CD4-positive, alpha-beta memory T cell (primary cell): ENCODE data around the gene RTL5. TPM values are rescaled to one million over a fixed set of nuclear protein-coding genes. Genes with fewer than 3 reads are reported as not detected.

Experiments
- CTCF ChIA-PET: fragments of 350-600 bp; sonication (Branson Sonifier 250); formaldehyde crosslinking; loops from one replicate; lab custom pipeline; 2021; ENCODE audit warnings: inconsistent platforms; ENCODE audit not compliant: partially characterized antibody; lab: Charles Lee
- POLR2A ChIA-PET: fragments of 350-600 bp; sonication (Branson Sonifier 250); formaldehyde crosslinking; loops from one replicate; lab custom pipeline; 2021; ENCODE audit not compliant: partially characterized antibody; lab: Charles Lee
- DNase-seq, 5 donors: peaks; one replicate each; pipeline versions ENCODE4 v3.0.0 to v3.0.0-alpha.2; 2020 to 2022; ENCODE audit warnings: mixed read lengths in 1 of 5
- H3K27ac ChIP-seq: one replicate; pipeline ENCODE4 v1.7.0; 2013; ENCODE audit warnings: low read depth, low read length
- H3K27me3 ChIP-seq: 2 replicates; pipeline ENCODE4 v1.7.0; 2013; ENCODE audit warnings: mild to moderate bottlenecking, low read length, moderate library complexity; ENCODE audit not compliant: insufficient read depth
- H3K36me3 ChIP-seq: 2 replicates; pipeline ENCODE4 v1.7.0; 2013; ENCODE audit warnings: mild to moderate bottlenecking, low read length, moderate library complexity; ENCODE audit not compliant: insufficient read depth
- H3K4me1 ChIP-seq: 2 replicates; pipeline ENCODE4 v1.7.0; 2013; ENCODE audit warnings: mild to moderate bottlenecking, low read length, moderate library complexity; ENCODE audit not compliant: insufficient read depth
- H3K4me3 ChIP-seq, 2 donors: one replicate each; pipeline ENCODE4 v1.7.0; 2013; ENCODE audit warnings: low read length in 2 of 2, mild to moderate bottlenecking in 1 of 2
- H3K9me3 ChIP-seq, 2 donors: one replicate each; pipeline ENCODE4 v1.7.0; 2013; ENCODE audit warnings: low read length in 2 of 2, control low read depth in 1 of 2; ENCODE audit not compliant: control insufficient read depth in 1 of 2
- H3K27ac Mint-ChIP-seq, 7 donors: one replicate each; pipeline ENCODE4 v1.8.0; 2020 to 2021; ENCODE audit warnings: mixed read lengths in 7 of 7, mild to moderate bottlenecking in 6 of 7, inconsistent platforms in 3 of 7, moderate library complexity in 3 of 7
- H3K27me3 Mint-ChIP-seq, 2 donors: one replicate each; pipeline ENCODE4 v1.8.0; 2020 to 2021; ENCODE audit warnings: mixed read lengths in 2 of 2
- H3K36me3 Mint-ChIP-seq, 2 donors: one replicate each; pipeline ENCODE4 v1.8.0; 2020 to 2021; ENCODE audit warnings: mixed read lengths in 2 of 2, inconsistent platforms in 1 of 2, mild to moderate bottlenecking in 1 of 2
- H3K4me1 Mint-ChIP-seq, 4 donors: one replicate each; pipeline ENCODE4 v1.8.0; 2020 to 2021; ENCODE audit warnings: mixed read lengths in 4 of 4, mild to moderate bottlenecking in 1 of 4
- H3K4me3 Mint-ChIP-seq, 8 donors: one replicate each; pipeline ENCODE4 v1.8.0; 2020 to 2021; ENCODE audit warnings: mixed read lengths in 8 of 8, mild to moderate bottlenecking in 7 of 8, moderate library complexity in 6 of 8, inconsistent platforms in 3 of 8
- H3K9me3 Mint-ChIP-seq, 8 donors: one replicate each; pipeline ENCODE4 v1.8.0; 2020 to 2021; ENCODE audit warnings: mixed read lengths in 8 of 8, mild to moderate bottlenecking in 5 of 8, inconsistent platforms in 3 of 8, moderate library complexity in 1 of 8
- intact Hi-C: fragments of 100-400 bp; cut with micrococcal nuclease; formaldehyde crosslinking; loops from one replicate; pipeline ENCODE4 v1.15.1; 2023
- polyA plus RNA-seq, 2 donors: library from polyadenylated mRNA; unstranded; fragments of 300-500 nt; fragmentation: Illumina TruSeq; gene quantifications; one replicate each; pipeline ENCODE4 v1.2.3, GENCODE V29; 2021
- total RNA-seq, 2 experiments: library from RNA; stranded (reverse); gene quantifications; one replicate each; pipeline ENCODE4 v1.2.3, GENCODE V29; 2021

Gene RTL5
- total and polyA plus RNA-seq, 4 experiments from 2014 or later = 0.20 to 8.4 (median 7.8) TPM; not detected in 1

DNA sequence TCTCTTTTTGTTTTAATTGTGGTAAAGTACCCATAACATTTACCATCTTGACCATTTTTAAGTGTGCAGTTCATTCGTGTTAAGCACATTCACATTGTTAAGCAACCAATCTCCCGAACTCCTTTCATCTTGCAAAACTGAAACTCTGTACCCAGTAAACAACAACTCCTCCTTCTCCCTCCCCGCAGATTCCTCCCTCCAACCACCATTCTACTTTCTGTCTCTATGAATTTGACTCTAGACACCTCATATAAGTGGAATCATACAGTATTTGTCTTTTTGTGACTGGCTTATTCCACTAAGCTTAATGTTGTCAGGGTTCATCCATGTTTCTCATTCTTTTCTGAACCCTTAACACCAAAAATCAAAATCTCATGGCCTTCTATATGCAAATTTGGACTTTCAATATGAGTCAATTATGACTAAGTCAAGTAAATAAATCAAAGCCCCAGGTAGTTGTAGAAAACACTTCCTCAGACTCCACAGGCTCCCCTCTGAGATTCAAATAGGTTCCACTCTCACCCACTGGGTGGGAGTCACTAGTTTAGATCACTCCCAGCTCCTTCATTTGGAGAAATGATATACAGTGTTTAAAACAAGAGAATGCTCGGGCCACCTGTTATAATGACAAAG lies 9.8 kb upstream of the RTL5 start:
- peak overlapping the region; percentile 9 to 83 (median 31) for H3K4me3 Mint-ChIP-seq
- Histone ChIP-seq H3K36me3 (no peaks in the 10 kb centered on the region), H3K27me3 (no peaks in the 10 kb centered on the region), H3K9me3 (no peaks in the 10 kb centered on the region), H3K4me1 (peaks cover 40% of the 10 kb centered on the region), H3K4me3 (no peak overlapping the region), H3K27ac (no peak overlapping the region)
- CTCF ChIA-PET = interaction anchor here (1.0 to 1.7 kb wide), 2 partner anchors 9 to 14 kb away, joined by 3 to 5 read pairs; partner anchors contain the start of gene RTL5
- DNase-seq = no peak
- H3K27me3 Mint-ChIP-seq = no peaks in the 10 kb centered on the region
- peaks cover 19 to 52% (median 36%) of the 10 kb centered on the region in 4 donors for H3K4me1 Mint-ChIP-seq
- peaks cover 0 to 20% of the 10 kb centered on the region in 2 donors for H3K36me3 Mint-ChIP-seq
- H3K9me3 Mint-ChIP-seq = no peaks in the 10 kb centered on the region
- H3K27ac Mint-ChIP-seq = peak overlapping the region; percentile 11 to 93 (median 60)
- intact Hi-C loops = no loop called here
- POLR2A ChIA-PET = interaction anchor here (1.1 to 1.2 kb wide), 2 partner anchors 9 to 40 kb away, joined by 5 to 7 read pairs; partner anchors contain the start of genes PIN4 and RTL5

DNA sequence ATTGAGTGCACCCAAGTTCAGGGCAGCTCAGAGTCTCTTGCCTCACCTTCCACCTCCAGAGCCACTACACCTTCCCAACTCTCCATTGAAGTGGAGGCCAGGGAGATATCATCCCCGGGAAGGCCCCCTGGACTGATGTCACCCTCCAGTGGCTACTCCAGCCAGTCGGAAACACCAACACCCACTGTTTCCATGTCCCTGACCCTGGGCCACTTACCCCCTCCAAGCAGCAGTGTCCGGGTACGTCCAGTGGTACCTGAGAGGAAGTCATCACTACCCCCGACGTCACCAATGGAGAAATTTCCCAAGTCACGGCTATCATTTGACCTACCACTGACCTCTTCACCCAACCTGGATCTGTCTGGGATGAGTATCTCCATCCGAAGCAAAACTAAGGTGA lies 7.8 kb upstream of the RTL5 start:
- intact Hi-C loops = no loop called here
- no peaks in the 10 kb centered on the region for H3K9me3 Mint-ChIP-seq
- no peak overlapping the region for H3K4me3 Mint-ChIP-seq
- peaks cover 0 to 20% of the 10 kb centered on the region in 2 donors for H3K36me3 Mint-ChIP-seq
- Histone ChIP-seq H3K4me1 (peaks cover 35% of the 10 kb centered on the region), H3K9me3 (no peaks in the 10 kb centered on the region), H3K27ac (no peak overlapping the region), H3K27me3 (no peaks in the 10 kb centered on the region), H3K36me3 (no peaks in the 10 kb centered on the region), H3K4me3 (no peak overlapping the region)
- H3K4me1 Mint-ChIP-seq = peaks cover 14 to 46% (median 27%) of the 10 kb centered on the region in 4 donors
- CTCF ChIA-PET = no interaction called here
- no peaks in the 10 kb centered on the region for H3K27me3 Mint-ChIP-seq
- H3K27ac Mint-ChIP-seq = peak overlapping the region in 1 of 7 donors; percentile 27
- no peak for DNase-seq
- POLR2A ChIA-PET = no interaction called here

DNA sequence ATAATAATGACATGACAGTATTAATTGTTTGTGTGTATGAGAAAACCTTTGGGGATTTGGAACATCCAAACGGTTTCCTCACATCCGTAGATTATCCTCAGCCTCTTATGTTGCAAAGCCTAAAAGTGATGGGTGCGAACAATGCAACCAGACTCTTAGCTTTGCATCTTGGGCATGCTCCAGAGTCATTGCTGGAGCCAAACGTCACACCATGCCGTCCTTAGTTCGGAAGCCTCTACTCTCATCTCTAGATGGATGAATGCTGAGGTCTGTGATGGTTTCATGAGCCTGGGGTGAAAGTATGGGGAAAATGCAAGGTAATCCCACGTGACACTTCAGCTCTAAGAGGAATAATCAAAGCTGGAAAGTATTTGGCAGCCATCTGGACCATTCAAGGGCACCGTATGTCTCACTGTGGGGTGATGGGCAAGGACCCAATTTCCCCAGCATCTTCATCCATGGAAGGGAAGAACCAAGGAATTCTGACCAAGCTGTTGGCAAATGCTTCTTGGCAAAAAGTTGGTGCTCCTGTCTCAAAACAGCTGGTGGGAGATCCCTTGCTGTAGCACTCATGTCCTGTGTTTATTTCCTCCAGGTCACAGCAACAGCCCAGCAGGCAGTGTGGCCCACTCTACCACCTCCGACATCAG lies 6.3 kb upstream of the RTL5 start:
- no peak for DNase-seq
- peaks cover 0 to 14% of the 10 kb centered on the region in 2 donors for H3K36me3 Mint-ChIP-seq
- Histone ChIP-seq H3K4me1 (peaks cover 21% of the 10 kb centered on the region), H3K36me3 (no peaks in the 10 kb centered on the region), H3K4me3 (no peak overlapping the region), H3K9me3 (no peaks in the 10 kb centered on the region), H3K27ac (no peak overlapping the region), H3K27me3 (no peaks in the 10 kb centered on the region)
- peaks cover 6 to 30% (median 16%) of the 10 kb centered on the region in 4 donors for H3K4me1 Mint-ChIP-seq
- POLR2A ChIA-PET = no interaction called here
- intact Hi-C loops = no loop called here
- CTCF ChIA-PET = no interaction called here
- no peaks in the 10 kb centered on the region for H3K9me3 Mint-ChIP-seq
- no peaks in the 10 kb centered on the region for H3K27me3 Mint-ChIP-seq
- no peak overlapping the region for H3K4me3 Mint-ChIP-seq
- H3K27ac Mint-ChIP-seq = no peak overlapping the region

DNA sequence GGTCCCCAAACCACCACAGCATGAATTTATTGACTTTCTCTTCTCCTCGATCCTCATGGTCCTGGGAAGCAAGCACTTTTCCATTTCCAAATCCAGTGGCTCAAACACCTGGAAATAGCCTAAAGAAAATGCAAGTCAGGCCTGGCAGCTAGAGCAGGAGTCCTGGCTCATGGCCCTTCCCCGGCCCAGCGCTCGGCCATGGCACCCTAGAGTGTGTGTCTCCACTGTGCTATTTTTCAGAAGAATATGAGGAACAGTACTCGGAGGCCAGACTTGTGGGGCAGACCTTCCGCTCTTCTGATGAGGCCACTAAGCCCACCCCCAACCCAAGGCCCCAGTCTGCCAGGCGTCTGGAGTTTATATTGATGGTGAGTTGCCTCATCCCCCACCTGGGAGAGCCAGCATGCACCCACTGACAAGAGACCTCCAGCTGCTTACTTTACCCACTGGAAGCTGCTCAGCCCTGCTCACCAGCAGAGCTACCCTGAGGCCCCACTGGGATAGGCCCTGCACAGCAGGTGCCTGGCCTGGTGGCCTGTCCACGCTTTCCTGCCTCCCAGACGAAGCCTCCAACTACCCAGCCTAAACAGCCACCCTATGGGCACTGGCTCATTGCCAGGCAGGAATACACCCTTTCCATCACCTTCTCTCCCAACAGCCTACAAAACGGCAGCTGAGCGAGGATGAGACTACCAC lies 2.3 kb upstream of the RTL5 start:
- H3K36me3 Mint-ChIP-seq = peaks cover 0 to 2% of the 10 kb centered on the region in 2 donors
- Histone ChIP-seq H3K27ac (no peak overlapping the region), H3K4me1 (no peaks in the 10 kb centered on the region), H3K9me3 (no peaks in the 10 kb centered on the region), H3K4me3 (no peak overlapping the region), H3K27me3 (no peaks in the 10 kb centered on the region), H3K36me3 (no peaks in the 10 kb centered on the region)
- peaks cover 0 to 20% (median 10%) of the 10 kb centered on the region in 4 donors for H3K4me1 Mint-ChIP-seq
- H3K27ac Mint-ChIP-seq = no peak overlapping the region
- H3K9me3 Mint-ChIP-seq = no peaks in the 10 kb centered on the region
- H3K4me3 Mint-ChIP-seq = no peak overlapping the region
- DNase-seq = no peak
- intact Hi-C loops = loop anchor here (5.0 kb wide), 2 partner anchors 33 to 48 kb away; partner anchors contain the start of gene PIN4
- CTCF ChIA-PET = interaction anchor here (11.5 kb wide), 1 partner anchor 112 kb away, joined by 241 read pairs; no protein-coding TSS in a partner anchor
- peaks cover 0 to 1% of the 10 kb centered on the region in 2 donors for H3K27me3 Mint-ChIP-seq
- POLR2A ChIA-PET = interaction anchor here (1.3 kb wide), 1 partner anchor 47 kb away, joined by 3 read pairs; the partner anchor contains the start of gene PIN4

DNA sequence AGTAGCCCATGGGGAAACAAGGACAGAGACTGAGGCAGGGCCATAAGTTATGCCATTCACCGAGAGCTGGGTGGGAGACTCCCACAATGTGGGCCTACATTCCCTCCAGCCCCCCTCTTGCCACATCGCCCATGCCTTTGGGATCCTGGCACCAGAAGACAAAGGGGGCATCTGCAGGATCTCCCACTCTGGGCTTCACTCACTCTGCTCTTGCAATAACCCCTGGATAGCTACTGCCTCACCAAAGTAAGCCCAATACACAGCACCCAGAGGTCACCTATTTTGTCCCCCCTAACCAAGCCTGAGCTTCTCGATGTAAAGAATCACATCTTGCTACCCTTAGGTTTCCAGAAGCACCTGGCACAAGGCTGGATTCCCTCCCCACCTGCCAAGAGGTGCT lies 741 bp upstream of the RTL5 start:
- intact Hi-C loops = loop anchor here (5.0 kb wide), 2 partner anchors 35 to 50 kb away; partner anchors contain the start of gene PIN4
- H3K36me3 ChIP-seq = no peaks in the 10 kb centered on the region
- H3K4me3 Mint-ChIP-seq = peak overlapping the region in 5 of 8 donors; percentile 39 to 84 (median 71)
- H3K27ac Mint-ChIP-seq = peak overlapping the region in 3 of 7 donors; percentile 48 to 67 (median 53)
- H3K27me3 ChIP-seq = no peaks in the 10 kb centered on the region
- H3K27me3 Mint-ChIP-seq = peaks cover 0 to 1% of the 10 kb centered on the region in 2 donors
- H3K27ac ChIP-seq = no peak overlapping the region
- peaks cover 0 to 27% (median 14%) of the 10 kb centered on the region in 4 donors for H3K4me1 Mint-ChIP-seq
- no peaks in the 10 kb centered on the region for H3K9me3 Mint-ChIP-seq
- no peak overlapping the region for H3K4me3 ChIP-seq
- POLR2A ChIA-PET = interaction anchor here (1.1 to 3.4 kb wide), 13 partner anchors 8 to 144 kb away, joined by 3 to 20 read pairs (median 7); partner anchors contain the start of genes ERCC6L, PIN4 and RPS4X
- peaks cover 0 to 2% of the 10 kb centered on the region in 2 donors for H3K36me3 Mint-ChIP-seq
- DNase-seq = no peak
- H3K9me3 ChIP-seq = no peaks in the 10 kb centered on the region
- CTCF ChIA-PET = interaction anchor here (0.7 to 11.5 kb wide), 8 partner anchors 9 to 222 kb away, joined by 3 to 241 read pairs (median 4); partner anchors contain the start of gene NHSL2
- H3K4me1 ChIP-seq = no peaks in the 10 kb centered on the region

DNA sequence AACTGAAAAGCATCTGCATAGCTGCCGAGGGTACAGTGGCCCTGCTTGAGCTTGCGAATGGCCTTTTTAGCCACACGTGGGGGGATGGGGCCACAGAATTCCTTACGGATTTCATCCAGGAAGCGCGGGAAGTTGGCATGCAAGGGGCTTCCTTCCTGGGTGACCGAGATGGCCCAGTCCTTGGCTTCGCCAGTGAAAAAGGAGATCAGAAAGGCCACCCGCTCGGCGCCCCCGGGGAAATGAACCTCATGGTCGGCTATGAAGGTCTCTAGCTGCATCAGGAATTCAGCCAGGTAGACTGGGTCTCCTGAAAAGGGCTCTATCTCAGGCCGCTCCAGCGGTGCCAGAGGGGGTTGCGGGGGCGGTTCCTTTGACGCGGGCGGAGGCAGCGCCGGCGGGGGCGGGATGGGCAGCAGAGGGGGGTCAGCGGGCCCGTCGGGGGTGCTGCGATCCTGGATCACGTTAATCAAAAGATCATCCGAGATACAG lies 909 bp downstream of the RTL5 start:
- Mint-ChIP-seq H3K9me3 (no peaks in the 10 kb centered on the region), H3K27me3 (peaks cover 0 to 1% of the 10 kb centered on the region in 2 donors), H3K4me1 (peaks cover 8 to 39% (median 23%) of the 10 kb centered on the region in 4 donors), H3K36me3 (peaks cover 0 to 4% of the 10 kb centered on the region in 2 donors), H3K27ac (peak overlapping the region in 1 of 7 donors; percentile 59), H3K4me3 (peak overlapping the region; percentile 54 to 79 (median 66))
- DNase-seq = no peak
- Histone ChIP-seq H3K27me3 (no peaks in the 10 kb centered on the region), H3K27ac (no peak overlapping the region), H3K4me3 (no peak overlapping the region), H3K36me3 (no peaks in the 10 kb centered on the region), H3K4me1 (peaks cover 13% of the 10 kb centered on the region), H3K9me3 (no peaks in the 10 kb centered on the region)
- ChIA-PET CTCF (interaction anchor here (1.3 to 11.5 kb wide), 5 partner anchors 10 to 134 kb away, joined by 4 to 241 read pairs (median 12); partner anchors contain the start of gene PIN4), POLR2A (interaction anchor here (0.7 to 3.4 kb wide), 12 partner anchors 9 to 1538 kb away, joined by 3 to 20 read pairs (median 7); partner anchors contain the start of genes PIN4 and RPS4X)
- intact Hi-C loops = loop anchor here (1.0 to 5.0 kb wide), 3 partner anchors 36 to 113 kb away; partner anchors contain the start of gene PIN4
